Nephron (organoid): ENCODE results near the gene NTRK2.

Experiments used
- H3K27ac Mint-ChIP-seq, 3 experiments: 2 replicates each; pipeline ENCODE4 v1.8.0; 2020; ENCODE audit warnings: mixed read lengths in 3 of 3, mild to moderate bottlenecking in 2 of 3, moderate library complexity in 1 of 3
- H3K27me3 Mint-ChIP-seq: 2 replicates; pipeline ENCODE4 v1.8.0; 2021; ENCODE audit warnings: low read depth, mild to moderate bottlenecking, moderate library complexity, mixed read lengths
- H3K36me3 Mint-ChIP-seq: 2 replicates; pipeline ENCODE4 v1.8.0; 2020; ENCODE audit warnings: low read depth, mixed read lengths
- H3K4me1 Mint-ChIP-seq: 2 replicates; pipeline ENCODE4 v1.8.0; 2020; ENCODE audit warnings: mixed read lengths
- H3K4me3 Mint-ChIP-seq, 3 experiments: 2 replicates each; pipeline ENCODE4 v1.8.0; 2020; ENCODE audit warnings: mild to moderate bottlenecking in 3 of 3, mixed read lengths in 3 of 3, moderate library complexity in 2 of 3
- H3K9me3 Mint-ChIP-seq: 2 replicates; pipeline ENCODE4 v1.8.0; 2020; ENCODE audit warnings: mixed read lengths
- TF ChIP-seq, protein P1 (sequence below), 3 experiments: fragments of 200-600 bp; sonication (generic); IDR thresholded peaks; one replicate each; pipeline ENCODE4 v1.5.0; 2021; ENCODE audit warnings: antibody characterized with exemption in 3 of 3; ENCODE audit not compliant: unreplicated experiment in 3 of 3

NTRK2 gene

GRCh38 chr9:84959339-84959738 lies 289.8 kb downstream of the NTRK2 start:
- TF ChIP-seq, protein P1, sequence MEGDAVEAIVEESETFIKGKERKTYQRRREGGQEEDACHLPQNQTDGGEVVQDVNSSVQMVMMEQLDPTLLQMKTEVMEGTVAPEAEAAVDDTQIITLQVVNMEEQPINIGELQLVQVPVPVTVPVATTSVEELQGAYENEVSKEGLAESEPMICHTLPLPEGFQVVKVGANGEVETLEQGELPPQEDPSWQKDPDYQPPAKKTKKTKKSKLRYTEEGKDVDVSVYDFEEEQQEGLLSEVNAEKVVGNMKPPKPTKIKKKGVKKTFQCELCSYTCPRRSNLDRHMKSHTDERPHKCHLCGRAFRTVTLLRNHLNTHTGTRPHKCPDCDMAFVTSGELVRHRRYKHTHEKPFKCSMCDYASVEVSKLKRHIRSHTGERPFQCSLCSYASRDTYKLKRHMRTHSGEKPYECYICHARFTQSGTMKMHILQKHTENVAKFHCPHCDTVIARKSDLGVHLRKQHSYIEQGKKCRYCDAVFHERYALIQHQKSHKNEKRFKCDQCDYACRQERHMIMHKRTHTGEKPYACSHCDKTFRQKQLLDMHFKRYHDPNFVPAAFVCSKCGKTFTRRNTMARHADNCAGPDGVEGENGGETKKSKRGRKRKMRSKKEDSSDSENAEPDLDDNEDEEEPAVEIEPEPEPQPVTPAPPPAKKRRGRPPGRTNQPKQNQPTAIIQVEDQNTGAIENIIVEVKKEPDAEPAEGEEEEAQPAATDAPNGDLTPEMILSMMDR (IDR thresholded peaks at IDR 0.05; ENCODE audit: unreplicated experiment in 3 of 3), result no peak
- peaks cover 4% of the 10 kb centered on the region for H3K27me3 Mint-ChIP-seq
- peaks cover 4% of the 10 kb centered on the region for H3K36me3 Mint-ChIP-seq
- peaks cover under 1% of the 10 kb centered on the region for H3K4me1 Mint-ChIP-seq
- H3K4me3 Mint-ChIP-seq, result no peak overlapping the region
- H3K9me3 Mint-ChIP-seq, result peaks cover 6% of the 10 kb centered on the region
- H3K27ac Mint-ChIP-seq, result no peak overlapping the region

GRCh38 chr9:84966876-84967830 lies 297.6 kb downstream of the NTRK2 start:
- H3K4me3 Mint-ChIP-seq, result no peak overlapping the region
- no peaks in the 10 kb centered on the region for H3K27me3 Mint-ChIP-seq
- no peaks in the 10 kb centered on the region for H3K4me1 Mint-ChIP-seq
- H3K36me3 Mint-ChIP-seq, result no peaks in the 10 kb centered on the region
- no peaks in the 10 kb centered on the region for H3K9me3 Mint-ChIP-seq
- no peak overlapping the region for H3K27ac Mint-ChIP-seq
- TF ChIP-seq, protein P1 (IDR thresholded peaks at IDR 0.05; ENCODE audit: unreplicated experiment in 3 of 3), result no peak

DNA sequence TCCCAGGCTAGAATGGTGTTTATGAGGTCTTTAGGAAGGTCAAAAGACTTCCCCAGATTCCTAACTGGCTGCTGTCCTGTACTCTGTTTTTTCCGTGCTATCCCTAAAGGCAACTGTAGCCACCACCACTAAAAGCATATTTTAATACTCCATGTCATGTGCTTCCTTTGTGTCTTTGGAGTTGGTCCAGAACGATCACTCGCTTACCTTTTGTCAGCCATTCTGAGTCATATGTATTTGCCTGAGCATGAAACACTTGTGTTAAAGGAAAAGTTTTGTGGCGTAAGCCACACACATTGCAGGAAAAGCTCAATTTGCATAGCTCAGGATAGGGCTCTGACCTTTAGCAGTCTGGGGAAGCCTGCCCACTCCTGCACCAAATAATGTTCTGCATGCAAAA lies 299.6 kb downstream of the NTRK2 start:
- Mint-ChIP-seq H3K9me3 (no peaks in the 10 kb centered on the region), H3K27me3 (no peaks in the 10 kb centered on the region), H3K4me3 (no peak overlapping the region), H3K27ac (no peak overlapping the region), H3K36me3 (no peaks in the 10 kb centered on the region), H3K4me1 (no peaks in the 10 kb centered on the region)
- TF ChIP-seq, protein P1 (IDR thresholded peaks at IDR 0.05; ENCODE audit: unreplicated experiment in 3 of 3), result no peak

DNA sequence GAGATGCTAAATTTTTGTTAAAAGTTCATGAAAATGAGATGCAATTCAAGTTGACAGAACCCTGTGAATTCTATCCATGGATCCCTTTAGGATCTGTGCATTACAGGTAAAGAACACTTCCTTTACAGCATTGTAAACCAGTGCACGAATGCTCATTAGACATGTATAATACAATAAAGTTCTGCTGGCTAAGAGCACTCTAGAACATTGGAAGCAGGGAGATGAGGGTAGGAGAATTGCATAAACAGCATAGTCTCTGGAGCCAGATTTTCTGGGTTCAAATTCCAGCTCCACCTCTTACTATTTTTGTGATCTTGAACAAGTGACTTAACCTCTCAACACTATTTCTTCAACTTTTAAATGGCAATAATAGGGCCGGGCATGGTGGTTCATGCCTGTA lies 300.2 kb downstream of the NTRK2 start:
- Mint-ChIP-seq H3K4me1 (no peaks in the 10 kb centered on the region), H3K27me3 (no peaks in the 10 kb centered on the region), H3K27ac (no peak overlapping the region), H3K36me3 (no peaks in the 10 kb centered on the region), H3K4me3 (no peak overlapping the region), H3K9me3 (no peaks in the 10 kb centered on the region)
- TF ChIP-seq, protein P1 (IDR thresholded peaks at IDR 0.05; ENCODE audit: unreplicated experiment in 3 of 3), result no peak

- no peaks in the 10 kb centered on the region for H3K27me3 Mint-ChIP-seq
- TF ChIP-seq, protein P1 (IDR thresholded peaks at IDR 0.05; ENCODE audit: unreplicated experiment in 3 of 3), result no peak
- H3K9me3 Mint-ChIP-seq, result no peaks in the 10 kb centered on the region
- no peak overlapping the region for H3K27ac Mint-ChIP-seq
- no peak overlapping the region for H3K4me3 Mint-ChIP-seq
- H3K36me3 Mint-ChIP-seq, result no peaks in the 10 kb centered on the region
- no peaks in the 10 kb centered on the region for H3K4me1 Mint-ChIP-seq
These were observed 300.9 kb downstream of the NTRK2 start for GRCh38 chr9:84970432-84970831.

DNA sequence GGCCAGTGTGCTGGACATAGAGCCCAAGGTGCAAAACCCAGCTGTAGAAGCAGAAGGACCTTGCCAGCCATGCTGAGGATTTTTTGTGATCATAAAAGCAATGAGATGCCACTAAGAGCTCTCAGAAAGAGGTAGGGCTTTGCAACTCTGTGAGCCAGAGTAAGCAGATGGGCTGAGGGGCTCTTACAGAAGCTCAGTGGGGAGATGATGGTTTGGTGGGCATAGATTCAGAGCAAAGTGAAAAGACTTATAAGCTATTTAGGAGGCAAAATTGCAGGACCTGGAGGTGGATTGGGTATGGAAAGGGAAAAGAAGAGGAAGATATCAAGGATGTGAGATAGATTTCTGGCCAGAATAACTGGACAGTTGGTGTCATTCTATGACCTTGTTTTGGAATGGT lies 302.0 kb downstream of the NTRK2 start:
- H3K9me3 Mint-ChIP-seq, result no peaks in the 10 kb centered on the region
- H3K4me3 Mint-ChIP-seq, result no peak overlapping the region
- H3K27ac Mint-ChIP-seq, result no peak overlapping the region
- TF ChIP-seq, protein P1 (IDR thresholded peaks at IDR 0.05; ENCODE audit: unreplicated experiment in 3 of 3), result no peak
- H3K4me1 Mint-ChIP-seq, result no peaks in the 10 kb centered on the region
- H3K27me3 Mint-ChIP-seq, result no peaks in the 10 kb centered on the region
- no peaks in the 10 kb centered on the region for H3K36me3 Mint-ChIP-seq
